Measurements from ENCODE around the gene OSBPL5.
"Not testable (repeated sequence)": the region's sequence is repeated elsewhere in the genome, so short reads cannot be mapped to it uniquely, and the experiment has no call there.

GRCh38 chr11:3063876-3064275 lies 101.2 kb downstream of the OSBPL5 start:
- not testable (repeated sequence) for TF ChIP-seq CTCF (conservative IDR thresholded peaks at IDR 0.05); EZH2 (IDR thresholded peaks at IDR 0.05; ENCODE audit: low read depth)
